Measurements from ENCODE around the gene AGO1. TPM values are rescaled to one million over a fixed set of nuclear protein-coding genes. Genes with fewer than 3 reads are reported as not detected.

Gene AGO1
- total RNA-seq, 1 donor from 2014 or later: 18.8 TPM

DNA sequence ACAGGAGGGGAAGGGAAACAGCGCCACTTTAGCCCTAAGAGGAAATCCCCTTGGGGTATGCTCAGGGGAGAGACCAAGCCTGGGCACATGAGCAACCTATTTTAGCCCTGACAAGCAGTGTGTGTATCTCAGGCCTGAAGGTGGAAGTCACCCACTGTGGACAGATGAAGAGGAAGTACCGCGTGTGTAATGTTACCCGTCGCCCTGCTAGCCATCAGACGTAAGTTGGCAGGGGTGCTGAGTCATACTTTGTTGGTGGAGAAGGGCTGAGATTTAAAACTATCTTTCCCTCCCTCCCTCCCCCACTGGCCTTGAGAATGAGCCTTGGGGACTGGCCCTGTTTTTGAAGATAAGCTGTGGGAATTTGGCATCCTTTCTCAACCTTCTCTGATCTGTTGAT lies 11.2 kb downstream of the AGO1 start:
- Histone ChIP-seq H3K27me3 (ENCODE audit: low read depth) (no peaks in the 10 kb centered on the region), H3K4me1 (peaks cover 24% of the 10 kb centered on the region), H3K9me3 (replicated peaks) (no peaks in the 10 kb centered on the region), H3K27ac (replicated peaks) (peak overlapping the region; percentile 27), H3K4me3 (no peak overlapping the region), H3K36me3 (peaks cover 94% of the 10 kb centered on the region)
- no peak for DNase-seq
- intact Hi-C loops (cut with micrococcal nuclease): no loop called here
- TF ChIP-seq CTCF (IDR thresholded peaks at IDR 0.05; ENCODE audit: borderline replicate concordance): no peak

GRCh38 chr1:35894656-35895055 lies 11.6 kb downstream of the AGO1 start:
- Histone ChIP-seq H3K36me3 (peaks cover 92% of the 10 kb centered on the region), H3K27ac (replicated peaks) (no peak overlapping the region), H3K4me3 (no peak overlapping the region), H3K9me3 (replicated peaks) (no peaks in the 10 kb centered on the region), H3K4me1 (peaks cover 24% of the 10 kb centered on the region), H3K27me3 (ENCODE audit: low read depth) (no peaks in the 10 kb centered on the region)
- intact Hi-C loops (cut with micrococcal nuclease): no loop called here
- TF ChIP-seq CTCF (IDR thresholded peaks at IDR 0.05; ENCODE audit: borderline replicate concordance): no peak
- no peak for DNase-seq

DNA sequence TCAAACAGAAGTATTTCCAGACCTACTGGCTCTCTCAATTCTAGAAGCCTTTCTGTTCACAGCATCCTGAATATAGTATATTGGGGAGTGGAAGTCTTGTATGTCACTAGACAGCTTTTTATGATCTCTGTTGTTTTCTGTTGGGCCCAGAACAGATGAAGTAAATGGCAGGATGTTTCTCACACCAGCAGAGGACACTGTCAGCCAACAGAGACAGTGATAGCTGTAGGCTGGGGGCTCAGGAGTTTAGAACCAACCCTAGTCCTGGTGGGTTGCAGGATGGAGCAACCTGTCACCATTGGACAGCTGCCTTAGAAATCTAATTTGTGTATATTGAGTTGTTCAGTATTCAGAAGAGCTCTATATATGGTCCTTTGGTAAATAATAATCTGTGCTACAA lies 16.9 kb downstream of the AGO1 start:
- Histone ChIP-seq H3K36me3 (peaks cover 90% of the 10 kb centered on the region), H3K27ac (replicated peaks) (no peak overlapping the region), H3K9me3 (replicated peaks) (no peaks in the 10 kb centered on the region), H3K4me1 (no peaks in the 10 kb centered on the region), H3K4me3 (no peak overlapping the region), H3K27me3 (ENCODE audit: low read depth) (no peaks in the 10 kb centered on the region)
- no peak for DNase-seq
- intact Hi-C loops (cut with micrococcal nuclease): no loop called here
- no peak for TF ChIP-seq CTCF (IDR thresholded peaks at IDR 0.05; ENCODE audit: borderline replicate concordance)

GRCh38 chr1:35901235-35901634 lies 18.2 kb downstream of the AGO1 start:
- Histone ChIP-seq H3K4me3 (no peak overlapping the region), H3K36me3 (peaks cover 90% of the 10 kb centered on the region), H3K4me1 (no peaks in the 10 kb centered on the region), H3K27ac (replicated peaks) (no peak overlapping the region), H3K9me3 (replicated peaks) (no peaks in the 10 kb centered on the region), H3K27me3 (ENCODE audit: low read depth) (no peaks in the 10 kb centered on the region)
- TF ChIP-seq CTCF (IDR thresholded peaks at IDR 0.05; ENCODE audit: borderline replicate concordance): no peak
- DNase-seq: no peak
- intact Hi-C loops (cut with micrococcal nuclease): no loop called here

GRCh38 chr1:35902671-35903070 lies 19.7 kb downstream of the AGO1 start:
- Histone ChIP-seq H3K27me3 (ENCODE audit: low read depth) (no peaks in the 10 kb centered on the region), H3K9me3 (replicated peaks) (no peaks in the 10 kb centered on the region), H3K4me3 (no peak overlapping the region), H3K4me1 (no peaks in the 10 kb centered on the region), H3K27ac (replicated peaks) (no peak overlapping the region), H3K36me3 (peaks cover 90% of the 10 kb centered on the region)
- TF ChIP-seq CTCF (IDR thresholded peaks at IDR 0.05; ENCODE audit: borderline replicate concordance): no peak
- DNase-seq: no peak
- intact Hi-C loops (cut with micrococcal nuclease): no loop called here

- Histone ChIP-seq H3K9me3 (replicated peaks) (no peaks in the 10 kb centered on the region), H3K27ac (replicated peaks) (no peak overlapping the region), H3K4me1 (no peaks in the 10 kb centered on the region), H3K36me3 (peaks cover 99% of the 10 kb centered on the region), H3K4me3 (no peak overlapping the region), H3K27me3 (ENCODE audit: low read depth) (no peaks in the 10 kb centered on the region)
- intact Hi-C loops (cut with micrococcal nuclease): no loop called here
- DNase-seq: no peak
- TF ChIP-seq CTCF (IDR thresholded peaks at IDR 0.05; ENCODE audit: borderline replicate concordance): no peak
Observed at GRCh38 chr1:35914717-35915116, 31.7 kb downstream of the AGO1 start.

Data from left ventricle myocardium inferior (tissue), 1 donor.